Epidermal melanocyte (primary cell): ENCODE measurements around the gene ARHGEF1.
"Not testable (repeated sequence)": the region's sequence is repeated elsewhere in the genome, so short reads cannot be mapped to it uniquely, and the experiment has no call there.

Experiments used
- DNase-seq: peaks from one replicate; pipeline ENCODE4 v3.0.0; 2011; ENCODE audit warnings: low spot score; ENCODE audit not compliant: insufficient read length

Gene ARHGEF1

GRCh38 chr19:41904118-41904870 is 21.3 kb downstream of the ARHGEF1 start:
- no peak for DNase-seq

- DNase-seq = no peak
Observed at GRCh38 chr19:41905273-41906002, 22.5 kb downstream of the ARHGEF1 start.

GRCh38 chr19:41906271-41906670 is 23.3 kb downstream of the ARHGEF1 start:
- no peak for DNase-seq

GRCh38 chr19:41906916-41907680 is 24.1 kb downstream of the ARHGEF1 start:
- no peak for DNase-seq

- no peak for DNase-seq
Observed at GRCh38 chr19:41907994-41908615, 25.1 kb downstream of the ARHGEF1 start.

GRCh38 chr19:41908724-41909464 is 25.9 kb downstream of the ARHGEF1 start:
- DNase-seq = no peak

GRCh38 chr19:41909706-41910105 is 26.7 kb downstream of the ARHGEF1 start:
- no peak for DNase-seq

- no peak for DNase-seq
Observed at GRCh38 chr19:41910240-41910991, 27.4 kb downstream of the ARHGEF1 start.

- DNase-seq = no peak
Observed at GRCh38 chr19:41910992-41911888, 28.3 kb downstream of the ARHGEF1 start.

- no peak for DNase-seq
Observed at GRCh38 chr19:41911889-41912731, 29.1 kb downstream of the ARHGEF1 start.

GRCh38 chr19:41912899-41913537 is 30.0 kb downstream of the ARHGEF1 start:
- no peak for DNase-seq

- DNase-seq = no peak
Observed at GRCh38 chr19:41913538-41914423, 30.8 kb downstream of the ARHGEF1 start.

GRCh38 chr19:41914424-41914834 is 31.4 kb downstream of the ARHGEF1 start:
- DNase-seq = not testable (repeated sequence)

GRCh38 chr19:41915021-41915775 is 32.2 kb downstream of the ARHGEF1 start:
- no peak for DNase-seq

- no peak for DNase-seq
Observed at GRCh38 chr19:41915776-41916414, 32.9 kb downstream of the ARHGEF1 start.
